SH-SY5Y (cell line): ENCODE results near the gene PFN1.
A peak's percentile ranks its signal among the peaks of the same experiment; 100 is the strongest.

ENCODE experiments used
- GATA2 ChIP-seq: IDR thresholded peaks from 2 replicates; pipeline ENCODE4 v1.6.1; 2011; ENCODE audit warnings: mild to moderate bottlenecking, low read depth, low read length
- GATA3 ChIP-seq: IDR thresholded peaks from 2 replicates; pipeline ENCODE4 v1.6.1; 2011; ENCODE audit warnings: low read depth, mild to moderate bottlenecking, low read length, moderate library complexity

Gene PFN1

DNA sequence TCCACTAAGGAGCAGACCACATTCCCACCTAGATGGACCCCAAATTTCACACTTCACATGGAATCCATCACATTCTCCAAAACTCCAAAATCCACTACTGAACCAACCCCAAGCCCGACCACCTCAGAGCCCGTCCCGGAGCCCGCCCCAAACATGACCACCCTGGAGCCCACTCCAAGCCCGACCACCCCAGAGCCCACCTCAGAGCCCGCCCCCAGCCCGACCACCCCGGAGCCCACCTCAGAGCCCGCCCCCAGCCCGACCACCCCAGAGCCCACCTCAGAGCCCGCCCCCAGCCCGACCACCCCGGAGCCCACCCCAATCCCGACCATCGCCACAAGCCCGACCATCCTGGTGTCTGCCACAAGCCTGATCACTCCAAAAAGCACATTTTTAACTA, 14.7 kb downstream of the PFN1 start:
- TF ChIP-seq GATA2 (no peak), GATA3 (no peak)

DNA sequence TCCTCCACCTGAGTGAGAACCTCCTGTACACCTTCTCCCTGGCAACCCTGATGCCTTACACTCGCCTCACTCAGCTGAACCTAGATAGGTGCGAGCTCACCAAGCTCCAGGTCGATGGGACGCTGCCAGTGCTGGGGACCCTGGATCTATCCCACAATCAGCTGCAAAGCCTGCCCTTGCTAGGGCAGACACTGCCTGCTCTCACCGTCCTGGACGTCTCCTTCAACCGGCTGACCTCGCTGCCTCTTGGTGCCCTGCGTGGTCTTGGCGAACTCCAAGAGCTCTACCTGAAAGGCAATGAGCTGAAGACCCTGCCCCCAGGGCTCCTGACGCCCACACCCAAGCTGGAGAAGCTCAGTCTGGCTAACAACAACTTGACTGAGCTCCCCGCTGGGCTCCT, 15.6 kb downstream of the PFN1 start:
- TF ChIP-seq GATA3 (no peak), GATA2 (no peak)

DNA sequence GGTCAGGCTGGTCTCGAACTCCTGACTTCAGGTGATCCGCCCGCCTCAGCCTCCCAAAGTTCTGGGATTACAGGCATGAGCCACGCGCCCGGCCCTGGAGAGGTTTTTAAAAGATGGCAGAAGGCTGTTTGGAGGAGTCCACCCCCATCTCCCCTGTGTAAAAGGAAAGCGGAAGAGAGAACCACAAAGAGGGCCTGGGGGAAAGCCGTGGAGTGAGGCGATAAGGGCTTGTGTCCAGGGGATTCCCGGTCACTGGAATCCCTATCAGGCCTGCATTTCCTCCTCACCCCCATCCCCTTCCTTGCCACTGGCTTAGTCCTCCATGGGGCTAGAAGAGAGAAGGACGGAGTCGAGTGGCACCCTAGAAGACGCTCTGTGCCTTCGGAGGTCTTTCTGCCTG, 16.4 kb downstream of the PFN1 start, which contains the start of gene GP1BA:
GP1BA (plus strand) TSS at position 315 of the 400 bp plus-strand sequence. CDS start 328 bp downstream, outside the sequence.
- no peak for TF ChIP-seq GATA2
- TF ChIP-seq GATA3, result no peak

DNA sequence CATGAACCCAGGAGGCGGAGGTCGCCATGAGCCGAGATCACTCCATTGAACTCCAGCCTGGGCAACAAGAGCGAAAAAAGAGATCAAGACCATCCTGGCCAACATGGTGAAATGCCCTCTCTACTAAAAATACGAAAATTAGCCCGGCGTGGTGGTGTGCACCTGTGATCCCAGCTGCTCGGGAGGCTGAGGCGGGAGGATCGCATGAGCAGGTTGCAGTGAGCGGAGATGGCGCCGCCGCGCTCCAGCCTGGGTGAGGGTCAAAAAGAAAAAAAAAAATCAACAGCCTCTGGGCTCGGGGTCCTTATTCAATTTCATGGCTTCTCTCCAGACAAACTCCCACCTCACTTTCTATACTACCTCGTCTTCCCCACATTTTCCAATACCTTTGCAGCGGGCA, 19.4 kb downstream of the PFN1 start:
- TF ChIP-seq GATA3 (no peak), GATA2 (no peak)

DNA sequence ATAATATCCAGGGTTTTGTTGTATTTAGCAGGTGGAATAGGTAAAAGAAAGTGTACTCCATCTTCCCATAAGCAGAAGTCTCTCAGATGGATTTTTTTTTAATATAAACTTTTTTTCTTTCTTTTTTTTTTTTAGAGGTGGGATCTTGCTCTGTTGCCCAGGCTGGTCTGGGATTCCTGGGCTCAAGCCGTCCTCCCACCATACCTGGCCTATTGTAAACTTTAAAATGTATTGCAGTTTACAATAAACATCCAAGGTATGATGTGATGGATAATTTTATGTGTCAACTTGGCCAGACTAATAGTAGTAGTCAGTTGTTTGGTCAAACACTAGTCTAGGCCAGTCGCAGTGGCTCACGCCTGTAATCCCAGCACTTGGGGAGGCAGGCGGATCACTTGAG, 27.0 kb downstream of the PFN1 start:
- TF ChIP-seq GATA3 (no peak), GATA2 (no peak)

DNA sequence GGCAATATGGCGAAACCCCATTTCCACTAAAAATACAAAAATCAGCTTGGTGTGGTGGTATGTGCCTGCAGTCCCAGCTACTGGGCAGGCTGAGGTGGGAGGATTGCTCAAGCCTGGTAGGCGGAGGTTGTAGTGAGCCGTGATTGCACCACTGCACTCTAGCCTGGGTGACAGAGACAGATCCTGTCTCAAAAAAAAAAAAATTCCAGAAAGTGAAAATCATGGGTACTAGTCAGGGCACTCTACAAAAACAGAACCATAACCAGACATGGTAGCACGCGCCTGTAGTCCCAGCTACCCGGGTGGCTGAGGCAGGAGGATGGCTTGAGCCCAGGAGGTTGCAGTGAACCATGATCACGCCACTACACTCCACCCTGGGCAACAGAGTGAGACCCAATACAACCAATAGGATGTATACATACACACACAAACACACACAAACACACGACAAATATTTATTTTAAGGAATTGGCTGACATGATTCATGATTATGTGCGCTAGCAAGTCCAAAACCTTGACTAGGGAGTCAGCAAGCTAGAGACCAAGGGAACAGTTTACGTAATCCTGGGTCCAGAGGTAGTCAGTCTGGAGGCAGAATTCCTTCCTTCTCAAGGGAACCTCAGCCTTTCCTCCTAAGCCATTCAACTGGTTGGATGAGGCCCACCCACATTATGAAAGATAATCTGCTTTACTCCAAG, 27.8 kb downstream of the PFN1 start:
- no peak for TF ChIP-seq GATA2
- TF ChIP-seq GATA3, result no peak

DNA sequence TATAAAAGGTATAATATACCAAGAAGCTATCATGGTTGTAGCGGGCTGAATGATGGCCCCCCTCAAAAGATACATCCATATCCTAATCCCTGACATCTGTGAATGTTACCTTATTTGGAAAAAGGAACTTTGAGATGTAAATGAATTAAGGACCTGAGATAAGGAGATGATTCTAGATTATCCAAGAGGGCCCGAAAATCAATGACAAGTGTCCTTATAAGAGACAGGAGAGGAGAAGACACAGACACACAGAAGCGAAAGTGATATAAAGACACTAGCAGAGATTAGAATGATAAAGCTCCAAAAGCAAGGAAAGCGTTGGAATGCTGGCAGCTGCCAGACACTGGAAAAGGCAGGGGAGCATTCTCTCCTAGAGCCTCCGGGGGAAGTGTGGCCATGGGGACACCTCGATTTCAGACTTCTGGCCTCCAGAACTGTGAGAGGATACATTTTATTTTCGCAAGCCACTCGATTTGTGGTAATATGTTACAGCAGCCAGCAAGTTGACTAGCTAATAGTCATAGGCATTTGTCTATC, 28.8 kb downstream of the PFN1 start:
- TF ChIP-seq GATA3, result no peak
- TF ChIP-seq GATA2, result peak; percentile 78

DNA sequence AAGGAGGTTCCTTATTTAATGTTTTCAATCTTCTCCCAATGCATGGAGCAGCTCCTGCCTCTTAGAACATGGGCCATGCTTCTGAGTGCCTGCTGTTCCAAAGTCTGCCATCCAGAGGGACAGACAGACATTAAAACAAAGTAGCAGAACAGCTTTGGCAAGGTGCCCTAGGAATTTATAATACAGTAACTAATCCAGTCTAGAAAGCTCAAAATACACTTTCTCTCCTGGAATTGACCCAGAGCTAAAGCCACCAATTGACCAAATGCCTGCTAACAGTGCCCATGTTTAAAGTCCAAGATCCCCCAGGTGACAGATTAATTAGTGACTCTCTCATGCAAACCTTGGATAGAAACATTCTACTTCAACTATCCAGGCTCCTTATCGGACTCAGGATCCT, 34.3 kb downstream of the PFN1 start:
- no peak for TF ChIP-seq GATA2
- no peak for TF ChIP-seq GATA3

DNA sequence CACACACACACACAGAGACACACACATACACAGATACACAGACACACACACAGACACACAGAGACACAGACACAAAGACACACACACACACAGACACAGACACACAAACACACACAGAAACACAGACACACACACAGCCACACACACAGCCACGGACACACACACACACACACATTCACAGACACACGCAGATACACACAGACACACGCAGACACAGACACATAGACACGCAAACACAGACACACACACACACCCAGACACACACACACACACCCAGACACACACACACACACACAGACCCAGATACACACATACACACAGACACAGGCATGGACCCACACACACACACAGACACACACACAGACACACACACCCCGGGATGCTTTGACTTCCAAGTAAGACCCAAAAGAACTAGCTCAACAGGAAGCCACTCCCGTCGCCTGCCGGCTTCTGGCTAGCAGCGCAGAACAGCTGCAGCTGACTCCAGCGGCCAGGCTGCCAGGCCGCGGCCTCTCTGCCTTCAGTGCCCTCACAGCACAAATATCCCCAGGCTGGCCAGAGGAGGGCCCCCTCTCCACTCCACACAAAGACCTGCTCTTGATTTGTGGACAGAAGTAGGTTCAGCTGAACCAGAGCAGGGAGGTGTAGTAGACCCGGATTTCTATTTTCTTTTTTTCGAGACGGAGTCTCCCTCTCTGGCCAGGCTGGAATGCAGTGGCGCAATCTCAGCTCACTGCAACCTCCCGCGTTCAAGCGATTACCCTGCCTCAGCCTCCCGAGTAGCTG, 39.4 kb downstream of the PFN1 start:
- TF ChIP-seq GATA3 (no peak), GATA2 (no peak)

DNA sequence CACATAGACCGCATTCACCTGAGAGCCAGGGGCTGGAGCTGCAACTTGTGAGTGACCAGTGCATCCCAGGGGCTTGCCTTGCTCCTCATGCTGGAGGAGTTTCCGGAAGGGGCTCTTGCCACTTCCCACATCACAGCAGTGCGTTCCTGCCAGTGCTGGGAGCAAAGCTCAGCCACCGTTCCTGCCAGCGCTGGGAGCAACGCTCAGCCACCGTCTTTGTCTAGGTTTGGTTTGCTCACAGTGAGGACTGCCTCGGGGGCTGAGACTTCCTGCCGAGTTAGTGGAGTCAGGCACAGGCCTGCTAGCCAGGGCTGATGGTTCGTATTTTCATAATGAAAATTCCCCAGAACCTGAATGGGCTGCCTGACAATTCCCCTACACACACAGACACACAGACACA, 40.0 kb downstream of the PFN1 start:
- TF ChIP-seq GATA3 (no peak), GATA2 (no peak)

DNA sequence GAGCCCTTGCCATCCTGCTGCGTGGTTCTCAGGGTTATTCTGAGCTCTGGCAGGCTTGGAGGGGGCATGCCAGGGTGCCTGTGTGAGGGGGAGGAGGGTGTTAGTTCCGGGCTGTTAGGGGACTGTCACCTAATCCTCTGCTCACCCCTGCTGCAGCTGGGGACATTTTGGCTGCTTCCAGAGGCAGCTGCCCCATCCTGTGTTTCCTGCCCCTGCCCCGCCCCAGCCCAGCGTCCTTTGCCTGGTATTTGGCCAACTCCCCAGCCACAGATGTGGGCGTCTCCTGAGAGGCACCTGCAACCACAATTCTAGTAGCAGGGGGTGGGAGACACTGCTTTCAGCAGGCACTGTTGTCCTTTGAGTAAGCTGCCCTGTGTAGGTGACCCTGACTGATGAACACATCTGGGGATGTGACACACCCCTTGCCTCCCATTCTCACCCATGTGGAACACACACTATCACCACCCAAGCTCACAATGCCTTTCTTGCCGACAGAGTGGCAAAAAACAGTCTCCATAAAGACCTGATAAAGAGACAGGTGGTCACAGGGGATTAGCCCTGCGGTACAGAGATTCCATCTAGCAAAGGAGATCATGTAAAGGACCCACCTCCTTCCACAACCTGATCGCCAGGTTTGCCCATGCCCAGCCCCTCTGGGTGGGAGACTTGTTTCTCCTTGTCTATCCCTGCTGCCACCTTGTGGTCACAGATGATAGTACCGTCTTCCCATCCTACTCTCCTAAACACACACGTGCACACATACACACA, 45.1 kb downstream of the PFN1 start, which contains the start of gene CHRNE:
CHRNE (minus strand) TSS at position 48 of the 768 bp plus-strand sequence; CDS start at position 13, 35 bp downstream.
- TF ChIP-seq GATA3 (no peak), GATA2 (no peak)

DNA sequence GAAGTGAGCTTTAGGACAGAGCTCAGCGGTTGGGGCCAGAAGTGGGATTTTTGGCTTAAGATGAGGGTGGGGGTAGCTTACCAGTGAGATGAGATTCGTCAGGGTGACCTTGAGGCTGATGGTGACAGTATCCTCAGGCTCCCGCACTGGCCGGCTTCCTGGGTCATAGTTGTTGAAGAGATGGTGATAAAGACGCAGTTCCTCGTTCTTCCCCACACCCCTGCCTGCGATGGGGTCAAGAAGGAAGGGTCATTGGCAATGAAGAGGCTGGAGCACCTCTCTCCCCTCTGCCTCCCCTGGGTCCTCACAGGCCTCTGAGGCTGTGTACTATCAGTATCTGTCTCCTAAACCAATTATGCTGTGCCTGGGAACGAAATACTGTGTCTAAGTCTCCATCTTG, 45.8 kb downstream of the PFN1 start:
- no peak for TF ChIP-seq GATA3
- no peak for TF ChIP-seq GATA2

DNA sequence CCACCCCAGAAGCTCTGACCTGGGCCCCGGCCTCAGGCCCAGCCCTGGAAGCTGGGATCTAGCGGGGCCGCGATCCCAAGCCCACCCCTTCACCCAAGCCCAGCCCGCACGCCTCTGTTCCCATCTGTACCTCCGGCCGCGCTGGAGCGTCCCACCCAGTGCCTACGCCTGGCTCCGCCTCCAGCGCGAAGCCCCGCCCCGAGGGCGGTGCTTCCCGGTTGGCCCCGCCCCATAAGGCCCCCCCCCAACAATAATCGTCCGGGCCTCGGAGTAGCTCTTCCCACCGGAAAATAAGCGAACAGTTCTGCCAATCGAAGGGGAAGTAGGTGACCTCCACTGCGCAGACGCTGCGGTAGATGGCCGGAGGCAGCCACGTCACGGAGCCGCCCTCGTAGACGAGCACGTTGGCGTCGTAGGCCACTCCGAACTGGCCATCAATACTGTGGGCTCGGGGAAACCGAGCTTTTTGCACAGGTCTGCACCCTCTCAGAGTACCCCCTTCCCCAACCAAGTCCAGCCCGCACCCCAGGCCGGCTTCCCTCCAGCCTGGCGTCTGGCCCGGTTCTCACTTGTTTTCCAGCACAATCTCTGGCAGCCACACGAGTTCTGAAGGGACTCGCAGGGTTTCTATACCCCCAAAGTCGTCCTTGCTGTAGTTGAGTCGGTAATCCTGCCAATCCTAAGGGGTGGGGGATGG, 46.5 kb downstream of the PFN1 start:
- TF ChIP-seq GATA3 (no peak), GATA2 (no peak)

DNA sequence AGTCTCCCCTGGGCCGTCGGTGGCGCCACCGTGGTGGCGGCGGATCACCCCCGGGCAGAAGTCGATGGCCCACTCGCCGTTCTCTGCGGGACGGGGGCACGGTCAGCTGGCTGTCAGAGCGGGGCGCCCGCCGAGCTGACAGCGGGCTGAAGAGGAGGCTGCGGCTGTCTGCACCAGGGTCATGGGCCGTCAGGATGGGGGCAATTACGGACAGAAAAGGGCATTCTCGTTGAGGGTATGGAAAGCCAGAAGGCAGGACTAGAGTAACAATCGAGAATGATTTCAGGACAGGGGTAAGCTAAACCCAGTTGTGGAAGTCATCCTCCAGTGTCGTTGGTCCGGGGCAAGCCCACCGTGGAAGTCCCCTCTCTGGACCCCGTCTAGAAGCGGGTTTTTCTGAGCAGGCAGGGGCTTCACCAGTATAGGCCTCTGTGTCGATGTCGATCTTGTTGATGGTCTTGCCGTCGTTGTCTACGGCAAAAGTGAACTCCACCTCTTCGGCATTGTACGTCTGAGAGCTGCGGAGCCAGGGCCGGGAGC, 47.2 kb downstream of the PFN1 start:
- TF ChIP-seq GATA3 (no peak), GATA2 (no peak)
